DOHH2 (cell line): Measurements from ENCODE around the gene VILL.

Source experiments
- H3F3A ChIP-seq: fragments of 200-600 bp; sonication (generic), shearing (Covaris generic); 2 replicates; pipeline ENCODE4 v1.6.0; 2016; ENCODE audit warnings: antibody characterized with exemption, mild to moderate bottlenecking; ENCODE audit not compliant: control insufficient read depth, insufficient read depth
- H3K27ac ChIP-seq: fragments of 200-600 bp; sonication (generic); 2 replicates; pipeline ENCODE4 v1.5.1; 2014; ENCODE audit warnings: low read depth, mild to moderate bottlenecking, low read length, moderate library complexity
- H3K27me3 ChIP-seq: fragments of 200-600 bp; sonication (generic); 2 replicates; pipeline ENCODE4 v1.6.1; 2014; ENCODE audit warnings: mild to moderate bottlenecking, low read length, mixed read lengths; ENCODE audit not compliant: control insufficient read depth
- H3K36me3 ChIP-seq: fragments of 200-600 bp; sonication (generic); 2 replicates; pipeline ENCODE4 v1.6.1; 2014; ENCODE audit warnings: mild to moderate bottlenecking, low read length, moderate library complexity, mixed read lengths; ENCODE audit not compliant: control insufficient read depth
- H3K4me1 ChIP-seq: fragments of 200-600 bp; sonication (generic); 2 replicates; pipeline ENCODE4 v1.6.1; 2014; ENCODE audit warnings: mild to moderate bottlenecking, low read length, mixed read lengths; ENCODE audit not compliant: control insufficient read depth
- H3K4me2 ChIP-seq: fragments of 200-600 bp; sonication (generic); 2 replicates; pipeline ENCODE4 v1.6.0; 2014; ENCODE audit warnings: mild to moderate bottlenecking, low read length, moderate library complexity
- H3K4me3 ChIP-seq: fragments of 200-600 bp; sonication (generic); 2 replicates; pipeline ENCODE4 v1.5.1; 2014; ENCODE audit warnings: mild to moderate bottlenecking, low read length, mixed read lengths
- H3K79me2 ChIP-seq: fragments of 200-600 bp; sonication (generic); 2 replicates; pipeline ENCODE4 v1.6.1; 2014; ENCODE audit warnings: mild to moderate bottlenecking, low read length, mixed read lengths; ENCODE audit not compliant: control insufficient read depth
- H3K9me2 ChIP-seq: fragments of 200-600 bp; sonication (generic); replicated peaks from 2 replicates; pipeline ENCODE4 v1.6.1; 2014; ENCODE audit warnings: mild to moderate bottlenecking, low read length, mixed read lengths; ENCODE audit not compliant: control insufficient read depth
- H3K9me3 ChIP-seq: fragments of 200-600 bp; sonication (generic); 2 replicates; pipeline ENCODE4 v1.6.1; 2014; ENCODE audit warnings: antibody characterized with exemption, low read length, mixed read lengths; ENCODE audit not compliant: control insufficient read depth, insufficient read depth
- H4K20me1 ChIP-seq: fragments of 200-600 bp; sonication (generic); 2 replicates; pipeline ENCODE4 v1.6.0; 2014; ENCODE audit warnings: low read depth, mild to moderate bottlenecking, antibody characterized with exemption, low read length, moderate library complexity; ENCODE audit not compliant: control insufficient read depth, insufficient read depth
- CTCF ChIP-seq: fragments of 200-600 bp; sonication (generic); IDR thresholded peaks from one replicate; pipeline ENCODE4 v1.5.1; 2014; ENCODE audit warnings: antibody characterized with exemption, mild to moderate bottlenecking, low read depth, low read length; ENCODE audit not compliant: poor library complexity, severe bottlenecking
- EZH2phosphoT487 ChIP-seq: fragments of 200-600 bp; sonication (generic); IDR thresholded peaks from 2 replicates; pipeline ENCODE4 v1.6.1; 2017; ENCODE audit warnings: borderline replicate concordance, mild to moderate bottlenecking, antibody characterized with exemption, low read length, moderate library complexity, mixed read lengths

The VILL gene

GRCh38 chr3:37984051-37984450 lies 6.5 kb upstream of the VILL start:
- no peaks in the 10 kb centered on the region for H3K79me2 ChIP-seq
- H3K27ac ChIP-seq, result no peak overlapping the region
- no peaks in the 10 kb centered on the region for H3F3A ChIP-seq
- H3K9me2 ChIP-seq, result no peaks in the 10 kb centered on the region
- H3K27me3 ChIP-seq, result peaks cover 9% of the 10 kb centered on the region
- no peak overlapping the region for H3K4me3 ChIP-seq
- no peaks in the 10 kb centered on the region for H3K4me1 ChIP-seq
- H3K36me3 ChIP-seq, result no peaks in the 10 kb centered on the region
- no peak overlapping the region for H3K4me2 ChIP-seq
- H3K9me3 ChIP-seq, result no peaks in the 10 kb centered on the region
- TF ChIP-seq EZH2phosphoT487 (no peak), CTCF (no peak)
- no peaks in the 10 kb centered on the region for H4K20me1 ChIP-seq

GRCh38 chr3:37984596-37984995 lies 6.0 kb upstream of the VILL start:
- H3K36me3 ChIP-seq, result no peaks in the 10 kb centered on the region
- no peaks in the 10 kb centered on the region for H3K79me2 ChIP-seq
- no peaks in the 10 kb centered on the region for H3K9me2 ChIP-seq
- no peak overlapping the region for H3K4me3 ChIP-seq
- no peaks in the 10 kb centered on the region for H3K4me1 ChIP-seq
- no peaks in the 10 kb centered on the region for H3K9me3 ChIP-seq
- no peak overlapping the region for H3K27ac ChIP-seq
- TF ChIP-seq CTCF (no peak), EZH2phosphoT487 (no peak)
- no peaks in the 10 kb centered on the region for H3F3A ChIP-seq
- peaks cover 9% of the 10 kb centered on the region for H3K27me3 ChIP-seq
- H4K20me1 ChIP-seq, result no peaks in the 10 kb centered on the region
- no peak overlapping the region for H3K4me2 ChIP-seq

- H3K36me3 ChIP-seq, result no peaks in the 10 kb centered on the region
- no peaks in the 10 kb centered on the region for H3K79me2 ChIP-seq
- no peaks in the 10 kb centered on the region for H4K20me1 ChIP-seq
- H3F3A ChIP-seq, result no peaks in the 10 kb centered on the region
- no peak overlapping the region for H3K4me2 ChIP-seq
- H3K27me3 ChIP-seq, result peaks cover 6% of the 10 kb centered on the region
- H3K27ac ChIP-seq, result no peak overlapping the region
- H3K9me3 ChIP-seq, result no peaks in the 10 kb centered on the region
- H3K4me3 ChIP-seq, result no peak overlapping the region
- H3K4me1 ChIP-seq, result no peaks in the 10 kb centered on the region
- TF ChIP-seq EZH2phosphoT487 (no peak), CTCF (no peak)
- H3K9me2 ChIP-seq, result no peaks in the 10 kb centered on the region
Observed at GRCh38 chr3:37985637-37986320, 4.8 kb upstream of the VILL start.
